ENCODE results near the gene NTN5. TPM values are rescaled to one million over a fixed set of nuclear protein-coding genes. Genes with fewer than 3 reads are reported as not detected.
"Not testable (repeated sequence)": the region's sequence is repeated elsewhere in the genome, so short reads cannot be mapped to it uniquely, and the experiment has no call there.

Gene NTN5
- total RNA-seq, 8 experiments from 2014 or later = 0.16 to 1.3 (median 0.50) TPM; not detected in 1

GRCh38 chr19:48659768-48660167, 13.0 kb downstream of the NTN5 start:
- in situ Hi-C loops (cut with MboI; ENCODE audit: low pct_unique_long_range_greater_than_20kb in 2 of 9, low sequenced_read_pairs in 9 of 9, unreplicated experiment in 9 of 9) = no loop called here
- 0 to 100% (median 85%) methylated on average over 1 to 5 of the region's 5 CpGs; no CpG with 5 or more reads in 4 of the 10 experiments for WGBS, 10 experiments
- no peak for ATAC-seq (replicated peaks in 6 of 8)
- H3K27ac ChIP-seq = no peak overlapping the region
- peaks cover 0 to 9% of the 10 kb centered on the region in 2 donors for H3K4me1 ChIP-seq (replicated peaks in 1 of 2)
- H3K4me3 ChIP-seq = no peak overlapping the region

- H3K4me3 ChIP-seq = no peak overlapping the region
- H3K4me1 ChIP-seq (replicated peaks in 1 of 2) = peaks cover 0 to 9% of the 10 kb centered on the region in 2 donors
- WGBS, 10 experiments = 69 to 100% (median 96%) methylated on average over 1 to 6 of the region's 6 CpGs; no CpG with 5 or more reads in 2 of the 10 experiments
- in situ Hi-C loops (cut with MboI; ENCODE audit: low pct_unique_long_range_greater_than_20kb in 2 of 9, low sequenced_read_pairs in 9 of 9, unreplicated experiment in 9 of 9) = no loop called here
- no peak for ATAC-seq (replicated peaks in 6 of 8)
- H3K27ac ChIP-seq = no peak overlapping the region
Measured at GRCh38 chr19:48658483-48658882, 14.3 kb downstream of the NTN5 start.

- in situ Hi-C loops (cut with MboI; ENCODE audit: low pct_unique_long_range_greater_than_20kb in 2 of 9, low sequenced_read_pairs in 9 of 9, unreplicated experiment in 9 of 9); H3K27ac ChIP-seq: not testable (repeated sequence)
- 100% methylated on average over 1 to 2 of the region's 5 CpGs; no CpG with 5 or more reads in 4 of the 10 experiments for WGBS, 10 experiments
Measured at GRCh38 chr19:48657828-48658227, 15.0 kb downstream of the NTN5 start.

GRCh38 chr19:48656840-48657474, 15.9 kb downstream of the NTN5 start:
- Histone ChIP-seq H3K4me1 (replicated peaks in 1 of 2) (peaks cover 0 to 9% of the 10 kb centered on the region in 2 donors), H3K27ac (no peak overlapping the region), H3K4me3 (no peak overlapping the region)
- WGBS, 10 experiments = 4 to 70% (median 43%) methylated on average over 2 to 15 of the region's 16 CpGs
- ATAC-seq (replicated peaks in 6 of 8) = peak; percentile 14 to 88 (median 51)
- in situ Hi-C loops (cut with MboI; ENCODE audit: low pct_unique_long_range_greater_than_20kb in 2 of 9, low sequenced_read_pairs in 9 of 9, unreplicated experiment in 9 of 9) = no loop called here

More at GRCh38 chr19:48657828-48658227, 15.0 kb downstream of the NTN5 start:
- ATAC-seq (replicated peaks in 6 of 8); H3K4me1 ChIP-seq (replicated peaks in 1 of 2); H3K4me3 ChIP-seq: not testable (repeated sequence)

- Histone ChIP-seq H3K4me1 (replicated peaks in 1 of 2) (peaks cover 0 to 4% of the 10 kb centered on the region in 2 donors), H3K4me3 (no peak overlapping the region), H3K27ac (no peak overlapping the region)
- 0 to 90% (median 34%) methylated on average over 2 to 5 of the region's 11 CpGs; no CpG with 5 or more reads in 6 of the 10 experiments for WGBS, 10 experiments
- in situ Hi-C loops (cut with MboI; ENCODE audit: low pct_unique_long_range_greater_than_20kb in 2 of 9, low sequenced_read_pairs in 9 of 9, unreplicated experiment in 9 of 9) = no loop called here
- ATAC-seq (replicated peaks in 6 of 8) = peak in 7 of 8 experiments; percentile 8 to 68 (median 29)
Measured at GRCh38 chr19:48654299-48655059, 18.3 kb downstream of the NTN5 start.

GRCh38 chr19:48651683-48652048, 21.2 kb downstream of the NTN5 start:
- in situ Hi-C loops (cut with MboI; ENCODE audit: low pct_unique_long_range_greater_than_20kb in 2 of 9, low sequenced_read_pairs in 9 of 9, unreplicated experiment in 9 of 9) = no loop called here
- 80 to 100% (median 80%) methylated on average over 1 to 5 of the region's 5 CpGs; no CpG with 5 or more reads in 7 of the 10 experiments for WGBS, 10 experiments
- ATAC-seq (replicated peaks in 6 of 8) = no peak
- no peak overlapping the region for H3K27ac ChIP-seq
- H3K4me1 ChIP-seq (replicated peaks in 1 of 2) = no peaks in the 10 kb centered on the region
- H3K4me3 ChIP-seq = no peak overlapping the region

- H3K4me3 ChIP-seq = no peak overlapping the region
- ATAC-seq (replicated peaks in 6 of 8) = no peak
- in situ Hi-C loops (cut with MboI; ENCODE audit: low pct_unique_long_range_greater_than_20kb in 2 of 9, low sequenced_read_pairs in 9 of 9, unreplicated experiment in 9 of 9) = no loop called here
- H3K27ac ChIP-seq = no peak overlapping the region
- H3K4me1 ChIP-seq (replicated peaks in 1 of 2) = no peaks in the 10 kb centered on the region
- WGBS, 10 experiments = 33 to 98% (median 80%) methylated on average over 1 to 10 of the region's 12 CpGs; no CpG with 5 or more reads in 1 of the 10 experiments
Measured at GRCh38 chr19:48650974-48651682, 21.7 kb downstream of the NTN5 start.

GRCh38 chr19:48648134-48648533, 24.7 kb downstream of the NTN5 start:
- no peak overlapping the region for H3K27ac ChIP-seq
- H3K4me1 ChIP-seq (replicated peaks in 1 of 2) = peaks cover 4 to 5% of the 10 kb centered on the region in 2 donors
- in situ Hi-C loops (cut with MboI; ENCODE audit: low pct_unique_long_range_greater_than_20kb in 2 of 9, low sequenced_read_pairs in 9 of 9, unreplicated experiment in 9 of 9) = loop anchor here in 1 of 9 experiments (25.0 kb wide), 1 partner anchor 314 kb away; the partner anchor contains the start of genes BAX and FTL
- ATAC-seq (replicated peaks in 6 of 8) = no peak
- 42 to 94% (median 69%) methylated on average over 1 to 2 of the region's 2 CpGs; no CpG with 5 or more reads in 4 of the 10 experiments for whole genome bisulfite sequencing, 10 experiments
- H3K4me3 ChIP-seq = no peak overlapping the region

- H3K4me1 ChIP-seq (replicated peaks in 1 of 2) = peaks cover 4 to 5% of the 10 kb centered on the region in 2 donors
- in situ Hi-C loops (cut with MboI; ENCODE audit: low pct_unique_long_range_greater_than_20kb in 2 of 9, low sequenced_read_pairs in 9 of 9, unreplicated experiment in 9 of 9) = loop anchor here in 1 of 9 experiments (25.0 kb wide), 1 partner anchor 316 kb away; the partner anchor contains the start of genes BAX and FTL
- no peak for ATAC-seq (replicated peaks in 6 of 8)
- peak overlapping the region; percentile 42 to 54 (median 50) for H3K4me3 ChIP-seq
- H3K27ac ChIP-seq = no peak overlapping the region
- WGBS, 10 experiments = 40 to 58% methylated on average over 2 of the region's 10 CpGs; no CpG with 5 or more reads in 8 of the 10 experiments
Measured at GRCh38 chr19:48646722-48647216, 26.0 kb downstream of the NTN5 start.

GRCh38 chr19:48646001-48646721, 26.7 kb downstream of the NTN5 start, which contains the start of gene CA11:
TSS of gene CA11 (minus strand) at chr19:48646187. CDS start at chr19:48645632, 555 bp downstream.
- in situ Hi-C loops (cut with MboI; ENCODE audit: low pct_unique_long_range_greater_than_20kb in 2 of 9, low sequenced_read_pairs in 9 of 9, unreplicated experiment in 9 of 9) = loop anchor here in 1 of 9 experiments (25.0 kb wide), 1 partner anchor 316 kb away; the partner anchor contains the start of genes BAX and FTL
- Histone ChIP-seq H3K4me3 (peak within 1 kb of the TSS; percentile 42 to 54 (median 50)), H3K27ac (peak within 1 kb of the TSS; percentile 81 to 85), H3K4me1 (replicated peaks in 1 of 2) (peaks cover 4 to 5% of the 10 kb centered on the region in 2 donors)
- ATAC-seq (replicated peaks in 6 of 8) = peak; percentile 80 to 85 (median 85)
- WGBS, 10 experiments = 0 to 17% (median 0%) methylated on average over 1 to 2 of the region's 33 CpGs; no CpG with 5 or more reads in 5 of the 10 experiments

GRCh38 chr19:48645620-48646000, 27.2 kb downstream of the NTN5 start:
- in situ Hi-C loops (cut with MboI; ENCODE audit: low pct_unique_long_range_greater_than_20kb in 2 of 9, low sequenced_read_pairs in 9 of 9, unreplicated experiment in 9 of 9) = loop anchor here in 1 of 9 experiments (25.0 kb wide), 1 partner anchor 317 kb away; the partner anchor contains the start of genes BAX and FTL
- H3K27ac ChIP-seq = peak overlapping the region; percentile 81 to 85

More at GRCh38 chr19:48645620-48646000, 27.2 kb downstream of the NTN5 start:
- 0% methylated on average over 1 to 3 of the region's 6 CpGs; no CpG with 5 or more reads in 4 of the 10 experiments for WGBS, 10 experiments
- Histone ChIP-seq H3K4me3 (peak overlapping the region; percentile 42 to 54 (median 50)), H3K4me1 (replicated peaks in 1 of 2) (peaks cover 4 to 5% of the 10 kb centered on the region in 2 donors)
- ATAC-seq (replicated peaks in 6 of 8) = peak in 5 of 8 experiments; percentile 3 to 25 (median 5)
